ENCODE measurements around the gene C1QL1. TPM values are rescaled to one million over a fixed set of nuclear protein-coding genes. Genes with fewer than 3 reads are reported as not detected.

C1QL1 gene
- total and polyA plus RNA-seq, 9 of the 15 experiments (the other 6 are each of a cell fraction or from before 2014, with no cell fraction given): 0.07 to 0.12 (median 0.09) TPM; not detected in 6

DNA sequence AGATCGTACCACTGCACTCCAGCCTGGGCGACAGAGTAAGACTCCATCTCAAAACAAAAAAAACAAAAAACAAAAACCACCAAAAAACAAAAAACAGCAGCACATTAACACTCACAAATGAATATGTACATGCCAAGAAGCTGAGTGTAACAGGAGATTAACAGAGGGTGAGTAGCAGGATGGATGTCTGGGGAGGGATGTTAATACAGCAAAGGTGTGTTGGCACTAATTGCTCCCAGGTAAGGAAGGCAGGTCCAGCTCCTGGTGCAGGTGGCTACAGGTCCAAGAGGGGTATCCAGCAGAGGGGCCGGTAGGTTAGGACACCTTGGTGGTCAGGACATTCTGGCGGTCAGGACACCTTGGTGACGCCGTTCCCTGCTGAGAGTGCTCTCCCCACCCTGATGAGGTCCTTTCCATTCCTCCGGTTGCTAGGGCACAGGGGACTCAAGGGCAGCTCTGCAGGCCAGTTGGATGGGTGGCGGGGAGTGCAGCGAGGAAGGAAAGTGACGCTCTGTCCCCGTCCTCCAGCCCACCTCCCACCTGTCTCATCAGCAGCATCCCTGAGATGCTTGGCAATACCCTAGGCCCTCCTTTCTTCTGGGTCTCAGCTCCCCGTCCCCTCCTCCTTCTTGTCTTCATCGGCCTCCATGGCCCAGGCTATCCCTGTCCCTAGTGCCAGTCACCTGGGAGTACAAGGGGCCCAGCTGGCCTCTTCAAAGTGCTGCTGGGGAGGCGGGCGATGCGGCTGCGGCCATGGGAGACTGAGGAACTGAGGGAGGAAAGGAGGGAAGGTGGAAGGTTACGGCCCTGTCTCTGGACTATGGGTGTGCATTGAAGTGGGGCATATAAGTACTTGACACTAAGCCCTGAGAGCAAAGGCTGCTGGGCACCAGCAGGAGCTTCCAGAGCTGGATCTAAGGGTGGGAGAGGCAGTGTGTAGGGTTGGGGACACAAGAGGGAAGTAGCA is 42.1 kb downstream of the C1QL1 start:
- H2AFZ ChIP-seq (ENCODE audit: low read depth, low read length): no peak overlapping the region
- ChIA-PET CTCF (ENCODE audit: low intra/inter-chr PET ratio) (no interaction called here), POLR2A (interaction anchor here (0.6 to 1.2 kb wide), 5 partner anchors 12 to 225 kb away, joined by 3 to 4 read pairs (median 3); no protein-coding TSS in a partner anchor)
- ATAC-seq (no peak), DNase-seq (ENCODE audit: extremely low read depth in 1 of 4, low spot score in 3 of 4) (no peak), FAIRE-seq (no peak)
- H3K4me3 ChIP-seq: no peak overlapping the region
- in situ Hi-C loops (cut with MboI): no loop called here
- 85% methylated on average over 9 of the region's 18 CpGs for WGBS (ENCODE audit: insufficient coverage, low coverage, missing lambda C conversion rate)
- no peaks in the 10 kb centered on the region for H3K79me2 ChIP-seq (ENCODE audit: control insufficient read depth, insufficient read depth, low read length)
- BruUV-seq (replicated peaks): no TSS peak
- no peak overlapping the region for H3K4me2 ChIP-seq (ENCODE audit: insufficient read depth, low read length)
- H3K9ac ChIP-seq (ENCODE audit: insufficient read depth in 1 of 2, low read depth in 2 of 2, low read length in 2 of 2): no peak overlapping the region; a peak in 1 of 4 replicates
- peaks cover 5% of the 10 kb centered on the region; the same call in 1 of the 2 replicates for H4K20me1 ChIP-seq (replicated peaks; ENCODE audit: control insufficient read depth, insufficient read depth, low read length)
- no peak overlapping the region for H3K27ac ChIP-seq (ENCODE audit: extremely low read depth, low read depth, low read length)
- H3K27me3 ChIP-seq (ENCODE audit: control insufficient read depth in 2 of 2, insufficient read depth in 2 of 2, low read length in 2 of 2): peaks cover 2% of the 10 kb centered on the region in 2 experiments; a peak in 1 of 5 replicates
- H3K4me1 ChIP-seq (replicated peaks in 1 of 2; ENCODE audit: control insufficient read depth in 2 of 2, insufficient read depth in 2 of 2, low read length in 2 of 2): no peaks in the 10 kb centered on the region; a peak in 1 of 5 replicates
- peaks cover 54% of the 10 kb centered on the region for H3K36me3 ChIP-seq (ENCODE audit: control insufficient read depth, insufficient read depth, low read length)
- no peaks in the 10 kb centered on the region for H3K9me3 ChIP-seq (replicated peaks; ENCODE audit: control insufficient read depth, insufficient read depth, low read depth, low read length)
- H3K9me1 ChIP-seq (ENCODE audit: control insufficient read depth, insufficient read depth, low read length): no peaks in the 10 kb centered on the region
- intact Hi-C loops (cut with micrococcal nuclease): no loop called here
- 0 out of 2 replicates have a peak, but pooled peaks have one; percentile 38 for TF ChIP-seq POLR2A (conservative IDR thresholded peaks at IDR 0.05)
- TF ChIP-seq ZNF589 (CRISPR knock-in tag; IDR thresholded peaks at IDR 0.05; ENCODE audit: low read depth): no peak
- no peak for TF ChIP-seq ZNF717 (CRISPR knock-in tag; IDR thresholded peaks at IDR 0.05)
- TF ChIP-seq SMC3 (conservative IDR thresholded peaks at IDR 0.05; ENCODE audit: insufficient read depth, low read depth, low read length): no peak
- TF ChIP-seq, protein P1, sequence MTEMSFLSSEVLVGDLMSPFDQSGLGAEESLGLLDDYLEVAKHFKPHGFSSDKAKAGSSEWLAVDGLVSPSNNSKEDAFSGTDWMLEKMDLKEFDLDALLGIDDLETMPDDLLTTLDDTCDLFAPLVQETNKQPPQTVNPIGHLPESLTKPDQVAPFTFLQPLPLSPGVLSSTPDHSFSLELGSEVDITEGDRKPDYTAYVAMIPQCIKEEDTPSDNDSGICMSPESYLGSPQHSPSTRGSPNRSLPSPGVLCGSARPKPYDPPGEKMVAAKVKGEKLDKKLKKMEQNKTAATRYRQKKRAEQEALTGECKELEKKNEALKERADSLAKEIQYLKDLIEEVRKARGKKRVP (CRISPR knock-in tag; IDR thresholded peaks at IDR 0.05): no peak
- no peak for TF ChIP-seq PTTG1 (tag; IDR thresholded peaks at IDR 0.05; ENCODE audit: low read depth)
- no peak for TF ChIP-seq TARDBP (IDR thresholded peaks at IDR 0.05)
- no peak for TF ChIP-seq ZNF76 (CRISPR knock-in tag; IDR thresholded peaks at IDR 0.05; ENCODE audit: borderline replicate concordance)
- no peak for TF ChIP-seq KDM1A (IDR thresholded peaks at IDR 0.05)
- TF ChIP-seq NEUROD1 (IDR thresholded peaks at IDR 0.05; ENCODE audit: borderline replicate concordance, low read depth, low read length, partially characterized antibody): no peak
- TF ChIP-seq, protein P2, sequence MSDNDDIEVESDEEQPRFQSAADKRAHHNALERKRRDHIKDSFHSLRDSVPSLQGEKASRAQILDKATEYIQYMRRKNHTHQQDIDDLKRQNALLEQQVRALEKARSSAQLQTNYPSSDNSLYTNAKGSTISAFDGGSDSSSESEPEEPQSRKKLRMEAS (CRISPR knock-in tag; IDR thresholded peaks at IDR 0.05): no peak
- no peak for TF ChIP-seq MEIS2 (IDR thresholded peaks at IDR 0.05; ENCODE audit: partially characterized antibody)
- TF ChIP-seq MXI1 (IDR thresholded peaks at IDR 0.05; ENCODE audit: low read depth, low read length): no peak
- TF ChIP-seq RBM39 (optimal IDR thresholded peaks at IDR 0.05; ENCODE audit: low read depth, low read length): no peak
- TF ChIP-seq SUPT5H (IDR thresholded peaks at IDR 0.05): peak; percentile 36; the same call in 1 of the 2 replicates
- TF ChIP-seq DNMT1 (IDR thresholded peaks at IDR 0.05): no peak
- no peak for TF ChIP-seq PCBP2 (IDR thresholded peaks at IDR 0.05; ENCODE audit: low read depth, low read length, poor library complexity, severe bottlenecking)
- TF ChIP-seq TAF9B (IDR thresholded peaks at IDR 0.05; ENCODE audit: partially characterized antibody): no peak
- no peak for TF ChIP-seq ZNF23 (CRISPR knock-in tag; IDR thresholded peaks at IDR 0.05)
- no peak for TF ChIP-seq KAT8 (IDR thresholded peaks at IDR 0.05; ENCODE audit: low read depth)
- no peak for TF ChIP-seq ZBTB17 (CRISPR knock-in tag; IDR thresholded peaks at IDR 0.05)
- no peak for TF ChIP-seq SPI1 (IDR thresholded peaks at IDR 0.05; ENCODE audit: borderline replicate concordance, low read depth, low read length)
- no peak for TF ChIP-seq ETV5 (CRISPR knock-in tag; IDR thresholded peaks at IDR 0.05; ENCODE audit: low read depth)
- TF ChIP-seq MYC (IDR thresholded peaks at IDR 0.05; ENCODE audit: low read depth, low read length): no peak
- no peak for TF ChIP-seq MYC (CRISPR knock-in tag; IDR thresholded peaks at IDR 0.05; ENCODE audit: borderline replicate concordance, low read depth)

Measured in K562 (cell line).